ENCODE results near the gene CGB8. TPM values are rescaled to one million over a fixed set of nuclear protein-coding genes. Genes with fewer than 3 reads are reported as not detected.

CGB8 gene
- total and polyA plus RNA-seq, 4 donors: not detected

DNA sequence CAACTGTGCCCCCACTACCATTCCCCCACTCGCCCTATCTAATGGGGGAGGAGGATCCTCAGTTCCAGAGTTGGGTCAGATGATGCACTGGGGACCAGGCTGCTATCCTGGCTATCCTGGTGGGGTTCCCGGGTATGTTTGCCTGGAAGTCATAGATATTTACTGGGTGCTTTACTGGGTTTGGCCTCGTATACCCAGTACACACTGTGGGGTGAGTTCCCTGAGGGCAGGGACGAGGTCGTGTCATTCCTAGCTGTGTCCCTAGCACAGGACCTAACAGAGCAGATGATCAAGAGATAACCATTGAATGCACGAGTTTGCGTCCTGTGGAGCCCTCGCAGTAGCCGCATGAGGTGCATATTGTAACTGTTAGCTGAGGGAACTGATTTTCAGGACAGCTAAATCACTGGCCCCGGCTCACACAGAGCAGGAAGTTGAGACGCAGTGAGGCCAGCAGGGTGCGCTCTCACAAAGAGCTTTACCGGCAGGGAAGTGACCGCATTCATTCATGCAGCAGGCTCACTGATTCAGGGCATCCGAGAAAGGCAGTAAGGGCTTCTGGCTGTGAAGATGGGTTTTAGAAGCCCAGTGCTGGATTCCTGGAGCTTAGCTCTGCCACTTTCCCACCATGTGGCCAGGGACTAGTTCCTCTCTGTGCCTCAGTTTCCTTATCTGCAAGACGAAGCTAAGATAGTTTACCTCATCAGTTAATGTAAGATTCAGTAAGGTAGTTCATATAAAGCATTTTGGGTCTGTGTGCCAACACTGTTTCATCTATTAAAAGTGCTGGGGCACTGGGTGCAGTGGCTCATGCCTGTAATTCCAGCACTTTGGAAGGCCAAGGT is 49.2 kb downstream of the CGB8 start:
- H3K27me3 ChIP-seq (ENCODE audit: control insufficient read depth in 3 of 3, insufficient read depth in 3 of 3, low read length in 2 of 3): no peaks in the 10 kb centered on the region
- ATAC-seq (ENCODE audit: insufficient read depth, low FRiP score): no peak
- no peak overlapping the region for H3K4me3 ChIP-seq
- peak; percentile 37 to 66 (median 47) for DNase-seq
- no peak overlapping the region for H3K27ac ChIP-seq (ENCODE audit: low read depth in 1 of 2, low read length in 1 of 2)
- TF ChIP-seq, protein P1, sequence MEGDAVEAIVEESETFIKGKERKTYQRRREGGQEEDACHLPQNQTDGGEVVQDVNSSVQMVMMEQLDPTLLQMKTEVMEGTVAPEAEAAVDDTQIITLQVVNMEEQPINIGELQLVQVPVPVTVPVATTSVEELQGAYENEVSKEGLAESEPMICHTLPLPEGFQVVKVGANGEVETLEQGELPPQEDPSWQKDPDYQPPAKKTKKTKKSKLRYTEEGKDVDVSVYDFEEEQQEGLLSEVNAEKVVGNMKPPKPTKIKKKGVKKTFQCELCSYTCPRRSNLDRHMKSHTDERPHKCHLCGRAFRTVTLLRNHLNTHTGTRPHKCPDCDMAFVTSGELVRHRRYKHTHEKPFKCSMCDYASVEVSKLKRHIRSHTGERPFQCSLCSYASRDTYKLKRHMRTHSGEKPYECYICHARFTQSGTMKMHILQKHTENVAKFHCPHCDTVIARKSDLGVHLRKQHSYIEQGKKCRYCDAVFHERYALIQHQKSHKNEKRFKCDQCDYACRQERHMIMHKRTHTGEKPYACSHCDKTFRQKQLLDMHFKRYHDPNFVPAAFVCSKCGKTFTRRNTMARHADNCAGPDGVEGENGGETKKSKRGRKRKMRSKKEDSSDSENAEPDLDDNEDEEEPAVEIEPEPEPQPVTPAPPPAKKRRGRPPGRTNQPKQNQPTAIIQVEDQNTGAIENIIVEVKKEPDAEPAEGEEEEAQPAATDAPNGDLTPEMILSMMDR (IDR thresholded peaks at IDR 0.05; ENCODE audit: control extremely low read depth, extremely low read depth): peak; percentile 45
- H3K36me3 ChIP-seq (ENCODE audit: control insufficient read depth in 4 of 4, insufficient read depth in 4 of 4, low read length in 4 of 4): peaks cover 5 to 12% (median 8%) of the 10 kb centered on the region in 4 donors
- no peak overlapping the region for H3K9ac ChIP-seq (ENCODE audit: insufficient read depth in 1 of 2, low read length in 2 of 2)
- H3K4me1 ChIP-seq (ENCODE audit: control insufficient read depth in 5 of 5, insufficient read depth in 5 of 5, low read length in 5 of 5): peaks cover 0 to 4% (median 0%) of the 10 kb centered on the region in 5 donors
- 61 to 71% methylated on average over 16 of the region's 16 CpGs for WGBS, 2 donors
- H3K9me3 ChIP-seq (ENCODE audit: control insufficient read depth in 4 of 4, insufficient read depth in 3 of 4, low read length in 3 of 4): no peaks in the 10 kb centered on the region

DNA sequence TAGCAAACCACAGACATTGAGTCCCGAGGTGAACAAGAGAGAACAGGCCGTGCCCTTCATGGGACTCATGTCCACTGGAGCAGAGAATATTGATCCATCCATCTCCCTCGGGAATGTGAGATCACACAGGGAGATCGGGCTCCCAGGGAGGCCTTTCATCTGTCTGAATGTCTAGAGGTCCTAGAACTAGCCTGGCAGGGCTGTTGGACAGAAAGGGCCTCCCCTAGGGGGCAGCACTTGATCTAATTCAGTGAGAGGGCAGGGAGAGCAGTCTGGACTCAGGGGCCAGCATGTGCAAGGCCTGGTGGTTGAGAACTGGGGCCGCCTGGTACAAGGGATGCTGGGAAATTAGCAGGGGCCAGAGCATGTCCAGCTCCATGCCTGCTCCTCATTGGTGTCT is 50.9 kb downstream of the CGB8 start:
- H3K4me1 ChIP-seq (ENCODE audit: control insufficient read depth in 5 of 5, insufficient read depth in 5 of 5, low read length in 5 of 5): peaks cover 0 to 11% (median 4%) of the 10 kb centered on the region in 5 donors
- no peaks in the 10 kb centered on the region for H3K27me3 ChIP-seq (ENCODE audit: control insufficient read depth in 3 of 3, insufficient read depth in 3 of 3, low read length in 2 of 3)
- H3K36me3 ChIP-seq (ENCODE audit: control insufficient read depth in 4 of 4, insufficient read depth in 4 of 4, low read length in 4 of 4): peaks cover 0 to 3% (median under 1%) of the 10 kb centered on the region in 4 donors
- TF ChIP-seq, protein P1 (IDR thresholded peaks at IDR 0.05; ENCODE audit: control extremely low read depth, extremely low read depth): no peak
- DNase-seq (no peak), ATAC-seq (ENCODE audit: insufficient read depth, low FRiP score) (no peak)
- H3K27ac ChIP-seq (ENCODE audit: low read depth in 1 of 2, low read length in 1 of 2): no peak overlapping the region
- WGBS, 2 donors: 70 to 86% methylated on average over 5 of the region's 5 CpGs
- H3K9ac ChIP-seq (ENCODE audit: insufficient read depth in 1 of 2, low read length in 2 of 2): no peak overlapping the region
- H3K9me3 ChIP-seq (ENCODE audit: control insufficient read depth in 4 of 4, insufficient read depth in 3 of 4, low read length in 3 of 4): no peaks in the 10 kb centered on the region
- no peak overlapping the region for H3K4me3 ChIP-seq

Small RNAs within 50 kb of the gene (small RNA-seq; reads per million reads assigned to genes)
- gene MIR6798 (ENCODE audit: low replicate concordance) (0.17 reads per million), gene RN7SL708P (ENCODE audit: low replicate concordance) (not detected)

Other genes with a start within 250 kb of the CGB8 start
- 10 to 100 TPM; 36.5 to 93.7 TPM for gene BCAT2, start 238.1 kb downstream of the CGB8 start, total RNA-seq
- 10 to 100 TPM; 63.9 to 72.7 TPM for gene BCAT2, start 238.1 kb downstream of the CGB8 start, polyA plus RNA-seq
- 10 to 100 TPM; 12.8 to 17.9 TPM for gene HSD17B14, start 212.6 kb downstream of the CGB8 start, total RNA-seq
- 10 to 100 TPM in 1 of 2 donors, 1 to 10 TPM in 1; 9.0 to 39.1 TPM for gene HSD17B14, start 212.6 kb downstream of the CGB8 start, polyA plus RNA-seq
- gene PLEKHA4, start 180.5 kb downstream of the CGB8 start, total RNA-seq: 10 to 100 TPM in 1 of 2 donors, 1 to 10 TPM in 1; 8.4 to 57.7 TPM
- 10 to 100 TPM; 19.3 to 22.0 TPM for gene PLEKHA4, start 180.5 kb downstream of the CGB8 start, polyA plus RNA-seq
- gene PPP1R15A, start 176.7 kb downstream of the CGB8 start, total RNA-seq: 100 to 1,000 TPM; 101 to 104 TPM
- 100 to 1,000 TPM; 203 to 208 TPM for gene PPP1R15A, start 176.7 kb downstream of the CGB8 start, polyA plus RNA-seq
- under 1 TPM; 0.31 to 0.54 TPM for gene TULP2, start 150.4 kb downstream of the CGB8 start, total RNA-seq
- under 1 TPM; 0.13 to 0.20 TPM for gene TULP2, start 150.4 kb downstream of the CGB8 start, polyA plus RNA-seq
- 100 to 1,000 TPM; 214 to 346 TPM for gene NUCB1, start 148.8 kb downstream of the CGB8 start, total RNA-seq
- 100 to 1,000 TPM; 362 to 367 TPM for gene NUCB1, start 148.8 kb downstream of the CGB8 start, polyA plus RNA-seq
- 1 to 10 TPM in 1 of 2 donors, under 1 TPM in 1; 0.51 to 2.8 TPM for gene DHDH, start 115.4 kb downstream of the CGB8 start, total RNA-seq
- 1 to 10 TPM in 1 of 2 donors, under 1 TPM in 1; 1.00 to 6.0 TPM for gene DHDH, start 115.4 kb downstream of the CGB8 start, polyA plus RNA-seq
- 100 to 1,000 TPM in 1 of 2 donors, 10 to 100 TPM in 1; 25.9 to 109 TPM for gene BAX, start 94.2 kb downstream of the CGB8 start, total RNA-seq
- gene BAX, start 94.2 kb downstream of the CGB8 start, polyA plus RNA-seq: 100 to 1,000 TPM in 1 of 2 donors, 10 to 100 TPM in 1; 99.0 to 121 TPM
- gene FTL, start 83.8 kb downstream of the CGB8 start, total RNA-seq: 1,000 to 10,000 TPM; 2,880 to 6,540 TPM
- over 10,000 TPM; 17,775 to 22,369 TPM for gene FTL, start 83.8 kb downstream of the CGB8 start, polyA plus RNA-seq
- gene GYS1, start 55.8 kb downstream of the CGB8 start, total RNA-seq: 10 to 100 TPM; 34.1 to 49.7 TPM
- 10 to 100 TPM; 22.7 to 29.7 TPM for gene GYS1, start 55.8 kb downstream of the CGB8 start, polyA plus RNA-seq
- 100 to 1,000 TPM in 1 of 2 donors, 10 to 100 TPM in 1; 85.6 to 108 TPM for gene RUVBL2, start 55.2 kb downstream of the CGB8 start, total RNA-seq
- gene RUVBL2, start 55.2 kb downstream of the CGB8 start, polyA plus RNA-seq: 100 to 1,000 TPM in 1 of 2 donors, 10 to 100 TPM in 1; 80.7 to 112 TPM
- gene LHB, start 32.0 kb downstream of the CGB8 start, total RNA-seq: under 1 TPM in 1 of 2 donors, not detected in 1; 0.74 TPM
- under 1 TPM; 0.32 to 0.67 TPM for gene LHB, start 32.0 kb downstream of the CGB8 start, polyA plus RNA-seq
- gene CGB3, start 24.8 kb downstream of the CGB8 start, total RNA-seq: not detected
- not detected for gene CGB3, start 24.8 kb downstream of the CGB8 start, polyA plus RNA-seq
- gene CGB2, start 17.2 kb downstream of the CGB8 start, total RNA-seq: under 1 TPM in 1 of 2 donors, not detected in 1; 0.58 TPM
- gene CGB2, start 17.2 kb downstream of the CGB8 start, polyA plus RNA-seq: not detected
- not detected for gene CGB1, start 12.2 kb downstream of the CGB8 start, total RNA-seq
- not detected for gene CGB1, start 12.2 kb downstream of the CGB8 start, polyA plus RNA-seq
- not detected for gene CGB5, start 5.3 kb downstream of the CGB8 start, total RNA-seq
- gene CGB5, start 5.3 kb downstream of the CGB8 start, polyA plus RNA-seq: not detected
- under 1 TPM; 0.11 to 0.21 TPM for gene CGB7, start 8.6 kb upstream of the CGB8 start, total RNA-seq
- under 1 TPM; 0.29 to 0.57 TPM for gene CGB7, start 8.6 kb upstream of the CGB8 start, polyA plus RNA-seq
- 1 to 10 TPM; 2.1 to 2.9 TPM for gene NTF4, start 15.7 kb upstream of the CGB8 start, total RNA-seq
- 1 to 10 TPM; 2.8 to 5.2 TPM for gene NTF4, start 15.7 kb upstream of the CGB8 start, polyA plus RNA-seq
- gene KCNA7, start 23.6 kb upstream of the CGB8 start, total RNA-seq: not detected
- gene KCNA7, start 23.6 kb upstream of the CGB8 start, polyA plus RNA-seq: not detected
- gene SNRNP70, start 36.3 kb upstream of the CGB8 start, total RNA-seq: 100 to 1,000 TPM; 168 to 251 TPM
- gene SNRNP70, start 36.3 kb upstream of the CGB8 start, polyA plus RNA-seq: 100 to 1,000 TPM; 143 to 191 TPM
- gene LIN7B, start 65.3 kb upstream of the CGB8 start, total RNA-seq: 1 to 10 TPM; 6.6 to 7.8 TPM
- gene LIN7B, start 65.3 kb upstream of the CGB8 start, polyA plus RNA-seq: 10 to 100 TPM in 1 of 2 donors, 1 to 10 TPM in 1; 6.4 to 12.4 TPM
- 1 to 10 TPM in 1 of 2 donors, not detected in 1; 1.9 TPM for gene C19orf73, start 70.0 kb upstream of the CGB8 start, total RNA-seq
- gene C19orf73, start 70.0 kb upstream of the CGB8 start, polyA plus RNA-seq: 1 to 10 TPM; 3.1 to 4.3 TPM
- gene PPFIA3, start 70.4 kb upstream of the CGB8 start, total RNA-seq: 1 to 10 TPM; 3.0 to 8.4 TPM
- gene PPFIA3, start 70.4 kb upstream of the CGB8 start, polyA plus RNA-seq: 10 to 100 TPM in 1 of 2 donors, 1 to 10 TPM in 1; 8.8 to 10.6 TPM
- 1 to 10 TPM in 1 of 2 donors, under 1 TPM in 1; 0.18 to 5.7 TPM for gene HRC, start 106.3 kb upstream of the CGB8 start, total RNA-seq
- gene HRC, start 106.3 kb upstream of the CGB8 start, polyA plus RNA-seq: 1 to 10 TPM in 1 of 2 donors, under 1 TPM in 1; 0.14 to 2.0 TPM
- gene TRPM4, start 108.7 kb upstream of the CGB8 start, total RNA-seq: 10 to 100 TPM; 19.8 to 70.1 TPM
- 10 to 100 TPM; 15.6 to 24.9 TPM for gene TRPM4, start 108.7 kb upstream of the CGB8 start, polyA plus RNA-seq